GM21360 (cell line): ENCODE results near the gene SF3B4.
"Not testable (repeated sequence)": the region's sequence is repeated elsewhere in the genome, so short reads cannot be mapped to it uniquely, and the experiment has no call there.

Source experiments
- ATAC-seq: cut with Tn5 transposase; IDR thresholded peaks from one replicate; pipeline ENCODE4 v1.9.1; 2021; ENCODE audit warnings: mild to moderate bottlenecking, moderate library complexity; ENCODE audit not compliant: unreplicated experiment

SF3B4 gene

GRCh38 chr1:149888999-149889289, 38.7 kb downstream of the SF3B4 start:
- no peak for ATAC-seq

DNA sequence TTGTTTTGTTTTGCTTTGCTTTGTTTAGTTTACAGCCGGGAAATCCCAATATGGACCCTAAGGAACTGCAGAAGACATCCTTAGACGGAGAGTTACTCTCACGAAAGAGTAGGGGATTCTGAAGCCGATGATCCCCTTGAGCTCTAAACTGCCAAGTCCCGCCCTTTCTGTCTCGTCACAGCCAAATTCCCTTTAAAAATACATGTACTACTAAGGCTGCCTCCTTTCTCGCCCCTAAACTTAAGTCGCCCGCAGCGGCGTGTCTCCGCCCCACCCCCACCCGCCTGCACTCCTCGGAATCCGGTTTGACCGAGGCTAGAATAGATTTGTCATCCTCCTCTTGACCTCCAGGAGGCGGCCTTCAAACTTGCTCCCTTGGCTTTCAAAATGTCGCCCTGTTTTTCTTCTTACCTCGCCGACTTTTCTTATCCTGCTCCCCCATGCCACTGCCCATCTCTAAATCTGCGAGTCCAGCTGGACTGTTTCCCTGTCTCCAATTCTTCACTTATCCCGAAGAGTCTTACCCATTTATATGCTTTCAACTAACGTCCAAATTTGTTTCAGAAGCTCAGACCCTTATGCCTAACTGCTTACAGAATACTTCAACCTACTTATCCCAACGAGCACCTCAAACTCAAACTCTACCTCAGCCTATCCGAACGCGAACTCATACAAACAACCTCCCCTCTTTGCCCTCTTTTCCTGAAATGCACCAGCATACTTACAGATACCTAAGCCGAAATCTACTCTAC, 39.2 kb downstream of the SF3B4 start:
- peak; percentile 24 for ATAC-seq

- ATAC-seq = peak; percentile 38
Observed at GRCh38 chr1:149887456-149888246, 40.0 kb downstream of the SF3B4 start.

DNA sequence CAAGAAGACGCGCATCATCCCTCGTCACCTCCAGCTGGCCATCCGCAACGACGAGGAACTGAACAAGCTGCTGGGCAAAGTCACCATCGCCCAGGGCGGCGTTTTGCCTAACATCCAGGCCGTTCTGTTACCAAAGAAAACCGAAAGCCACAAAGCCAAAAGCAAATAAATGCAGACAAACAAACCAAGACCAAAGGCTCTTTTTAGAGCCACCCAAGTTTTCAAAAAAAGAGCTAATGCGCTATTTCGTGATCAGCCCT, 40.5 kb downstream of the SF3B4 start:
- not testable (repeated sequence) for ATAC-seq

- ATAC-seq = peak; percentile 56
Observed at GRCh38 chr1:149886396-149887195, 41.0 kb downstream of the SF3B4 start.

GRCh38 chr1:149886121-149886395, 41.5 kb downstream of the SF3B4 start:
- ATAC-seq = not testable (repeated sequence)

- no peak for ATAC-seq
Observed at GRCh38 chr1:149885339-149886120, 42.1 kb downstream of the SF3B4 start.

DNA sequence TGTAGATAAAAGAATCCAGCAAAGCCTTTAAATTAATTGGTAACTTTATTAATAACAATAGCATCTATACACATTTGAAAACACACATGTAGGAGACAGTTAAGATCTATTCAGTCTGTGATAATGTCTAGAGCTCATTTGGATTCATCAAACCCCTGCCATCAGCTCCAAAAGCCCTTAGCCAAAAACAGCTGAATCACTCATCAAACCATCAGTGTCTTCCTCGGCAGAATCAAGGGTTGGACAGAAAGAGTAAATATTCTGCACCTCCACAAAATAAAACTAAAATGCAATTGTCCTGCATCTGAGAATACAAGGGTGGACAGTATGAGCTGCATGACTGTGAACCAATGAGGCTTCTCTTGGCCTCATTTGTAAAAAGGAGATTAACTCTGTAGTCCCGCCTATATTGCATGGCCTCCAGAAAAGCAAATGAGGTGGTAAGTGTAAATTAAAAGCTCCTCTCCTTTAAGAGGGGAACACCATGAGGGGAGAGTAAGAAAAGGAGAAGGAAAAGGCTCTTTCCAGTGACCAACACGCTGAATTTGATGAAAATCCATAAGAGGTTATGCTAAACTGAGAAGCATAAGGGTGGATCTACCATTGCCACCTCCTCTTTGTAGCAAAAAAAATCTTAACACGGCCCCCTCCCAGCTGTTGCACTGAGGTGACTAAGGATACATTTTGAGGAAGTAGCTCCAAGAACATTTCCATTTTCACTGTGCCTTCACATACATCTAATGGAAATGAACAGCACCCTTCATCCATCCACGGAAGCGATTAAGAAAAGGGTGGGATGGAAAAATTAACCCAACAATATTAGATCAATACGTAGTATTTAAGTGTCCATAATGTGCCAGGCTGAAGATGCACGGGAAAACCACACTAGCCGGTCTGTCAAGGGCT, 42.9 kb downstream of the SF3B4 start:
- no peak for ATAC-seq

DNA sequence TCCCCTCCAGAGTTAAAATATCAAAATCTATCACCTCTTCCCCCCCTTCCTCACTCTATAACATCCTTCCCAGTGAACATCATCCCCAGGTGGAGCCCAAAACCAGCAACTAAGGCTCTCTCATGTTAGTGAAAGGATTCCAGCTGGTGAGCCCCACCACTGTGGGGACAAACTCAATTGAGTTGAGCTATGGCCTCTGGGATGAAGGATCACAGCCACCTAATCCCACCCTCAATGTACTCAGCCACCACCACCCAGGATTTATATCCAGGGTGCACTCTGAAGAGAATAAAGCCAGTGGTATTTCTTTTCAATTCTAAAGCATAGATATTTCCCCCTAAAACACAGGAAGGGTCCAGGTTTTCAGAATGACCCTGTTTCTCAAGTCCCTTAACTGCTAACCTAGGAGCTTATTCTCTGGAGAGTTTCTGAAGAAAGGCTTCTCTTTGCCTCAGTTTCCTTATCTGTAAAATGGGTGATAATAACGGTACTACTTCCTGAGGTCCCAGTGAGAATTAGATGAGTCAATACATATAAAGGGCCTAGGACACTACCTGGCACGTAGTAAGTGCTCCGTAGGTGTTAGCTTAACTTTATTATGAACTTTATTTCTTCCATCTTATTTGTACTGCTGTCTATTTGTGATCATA, 43.9 kb downstream of the SF3B4 start:
- no peak for ATAC-seq

- ATAC-seq = no peak
Observed at GRCh38 chr1:149881876-149882275, 45.7 kb downstream of the SF3B4 start.

DNA sequence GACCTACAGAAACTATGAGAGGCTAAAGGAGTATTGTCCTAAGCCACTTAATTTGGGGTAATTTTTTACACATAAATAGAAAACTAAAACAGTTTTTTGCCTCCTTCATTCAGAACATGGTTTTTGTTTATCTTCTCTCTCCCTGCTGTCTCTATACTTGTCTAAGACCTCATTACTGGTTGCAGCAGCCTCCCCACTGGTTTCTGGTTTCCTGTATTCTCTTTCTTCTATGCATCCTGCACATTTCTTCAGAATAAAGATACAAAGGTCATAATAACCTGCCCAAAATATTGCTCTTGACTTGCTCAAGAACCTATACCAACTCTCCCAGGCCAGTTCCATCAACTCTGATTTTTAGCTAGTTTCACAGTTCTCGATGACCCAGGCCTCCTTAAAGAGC, 48.0 kb downstream of the SF3B4 start:
- ATAC-seq = no peak

GRCh38 chr1:149877211-149877946, 50.2 kb downstream of the SF3B4 start:
- no peak for ATAC-seq
